Fibroblast of villous mesenchyme (primary cell): Measurements from ENCODE around the gene ST6GALNAC2. TPM values are rescaled to one million over a fixed set of nuclear protein-coding genes. Genes with fewer than 3 reads are reported as not detected.

ENCODE experiments used
- DNase-seq: peaks from one replicate; pipeline ENCODE4 v3.0.0-alpha.2; 2010; ENCODE audit warnings: low read depth
- H3K4me3 ChIP-seq: 2 replicates; pipeline ENCODE4 v1.5.1; 2011; ENCODE audit warnings: low read depth, mild to moderate bottlenecking, low read length
- total RNA-seq: library from RNA; depleted of rRNA; stranded (reverse); fragments of >200 nt; gene quantifications from 2 replicates; pipeline ENCODE4 v1.2.3, GENCODE V29; 2012
- TF ChIP-seq, protein P1 (sequence below): IDR thresholded peaks from 2 replicates; pipeline ENCODE4 v1.5.1; 2012; ENCODE audit warnings: low read depth, mild to moderate bottlenecking, low read length; ENCODE audit not compliant: insufficient read depth

Gene ST6GALNAC2
- total RNA-seq, 1 donor = 0.86 TPM

DNA sequence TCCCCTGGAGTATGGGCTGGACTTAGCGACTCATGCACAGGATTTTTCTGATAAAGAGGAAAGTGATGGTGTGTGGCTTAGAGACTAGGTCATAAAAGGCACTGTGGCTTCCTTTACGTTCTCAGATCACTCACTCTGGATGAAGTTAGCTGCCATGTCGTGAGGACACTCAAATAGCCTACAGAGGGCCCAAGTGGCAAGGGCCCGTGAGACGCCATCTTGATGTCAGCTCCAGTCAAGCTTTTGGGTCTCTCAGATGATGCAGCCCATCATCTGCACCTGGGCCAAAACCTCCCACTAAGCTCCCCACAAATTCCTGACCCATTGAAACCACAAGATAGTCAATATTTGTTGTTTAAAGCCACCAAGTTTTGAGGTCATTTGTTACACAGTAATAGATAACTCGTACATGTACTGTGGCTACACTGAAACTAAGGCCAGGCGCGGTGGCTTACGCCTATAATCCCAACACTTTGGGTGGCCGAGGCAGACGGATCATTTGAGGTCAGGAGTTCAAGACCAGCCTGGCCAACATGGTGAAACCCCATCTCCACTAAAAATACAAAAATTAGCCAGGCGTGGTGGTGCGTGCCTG lies 14.7 kb downstream of the ST6GALNAC2 start:
- TF ChIP-seq, protein P1, sequence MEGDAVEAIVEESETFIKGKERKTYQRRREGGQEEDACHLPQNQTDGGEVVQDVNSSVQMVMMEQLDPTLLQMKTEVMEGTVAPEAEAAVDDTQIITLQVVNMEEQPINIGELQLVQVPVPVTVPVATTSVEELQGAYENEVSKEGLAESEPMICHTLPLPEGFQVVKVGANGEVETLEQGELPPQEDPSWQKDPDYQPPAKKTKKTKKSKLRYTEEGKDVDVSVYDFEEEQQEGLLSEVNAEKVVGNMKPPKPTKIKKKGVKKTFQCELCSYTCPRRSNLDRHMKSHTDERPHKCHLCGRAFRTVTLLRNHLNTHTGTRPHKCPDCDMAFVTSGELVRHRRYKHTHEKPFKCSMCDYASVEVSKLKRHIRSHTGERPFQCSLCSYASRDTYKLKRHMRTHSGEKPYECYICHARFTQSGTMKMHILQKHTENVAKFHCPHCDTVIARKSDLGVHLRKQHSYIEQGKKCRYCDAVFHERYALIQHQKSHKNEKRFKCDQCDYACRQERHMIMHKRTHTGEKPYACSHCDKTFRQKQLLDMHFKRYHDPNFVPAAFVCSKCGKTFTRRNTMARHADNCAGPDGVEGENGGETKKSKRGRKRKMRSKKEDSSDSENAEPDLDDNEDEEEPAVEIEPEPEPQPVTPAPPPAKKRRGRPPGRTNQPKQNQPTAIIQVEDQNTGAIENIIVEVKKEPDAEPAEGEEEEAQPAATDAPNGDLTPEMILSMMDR = no peak

DNA sequence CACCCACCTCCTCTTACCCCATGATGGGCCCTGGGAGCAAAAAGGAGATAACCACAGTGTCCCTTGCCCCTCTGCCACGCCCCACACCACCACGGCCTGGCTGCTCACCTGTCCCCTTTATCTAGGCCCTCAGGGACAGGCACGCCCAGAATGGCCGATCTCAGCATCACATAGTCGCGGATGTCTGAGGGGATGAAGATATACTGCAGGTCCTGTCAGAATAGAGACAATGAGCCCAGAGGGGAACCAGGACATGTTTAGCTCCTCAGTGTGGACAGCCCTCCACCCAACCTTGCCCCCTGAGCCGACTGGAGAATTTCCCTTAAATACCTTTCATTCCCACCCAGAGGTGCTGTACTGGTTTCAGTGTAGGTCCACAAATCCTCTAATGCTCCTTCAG lies 15.2 kb downstream of the ST6GALNAC2 start:
- TF ChIP-seq, protein P1 = no peak
- DNase-seq = no peak
- H3K4me3 ChIP-seq = no peak overlapping the region

More for the DNA sequence above, 14.7 kb downstream of the ST6GALNAC2 start:
- no peak for DNase-seq
- no peak overlapping the region for H3K4me3 ChIP-seq

DNA sequence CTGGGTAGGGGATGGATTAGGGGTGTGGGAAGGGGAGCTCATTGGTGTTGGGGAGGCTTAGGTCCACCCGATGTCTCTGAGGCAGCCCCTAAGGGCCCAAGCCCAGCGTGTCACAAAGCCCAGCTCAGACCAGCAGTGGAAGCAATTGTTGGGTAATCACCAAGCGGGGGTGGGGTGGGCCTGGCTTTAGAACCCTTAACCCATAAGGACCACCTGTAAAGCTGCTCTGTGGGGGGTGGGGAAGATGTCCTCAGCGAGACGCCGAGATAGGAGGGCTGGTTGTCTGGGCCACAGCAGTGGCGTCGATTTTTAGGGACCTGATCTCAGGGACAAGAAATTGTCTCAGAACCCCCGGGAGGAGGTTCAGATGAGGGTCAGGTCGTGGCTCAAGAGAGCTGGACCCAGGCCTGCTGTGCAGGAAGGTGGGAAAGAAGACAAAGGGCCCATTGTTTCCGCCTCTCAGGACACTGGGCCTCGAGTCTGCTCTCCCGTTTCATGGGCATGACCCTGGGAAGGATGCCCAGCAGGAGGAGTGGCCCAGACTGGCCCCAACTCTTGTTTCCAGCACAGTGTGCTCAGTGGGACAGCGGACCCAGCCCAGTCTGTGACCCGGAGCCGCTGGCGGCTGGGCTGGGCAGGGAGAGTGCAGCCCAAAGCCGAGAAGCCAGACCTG lies 15.9 kb downstream of the ST6GALNAC2 start:
- TF ChIP-seq, protein P1 = no peak
- H3K4me3 ChIP-seq = no peak overlapping the region
- DNase-seq = no peak

DNA sequence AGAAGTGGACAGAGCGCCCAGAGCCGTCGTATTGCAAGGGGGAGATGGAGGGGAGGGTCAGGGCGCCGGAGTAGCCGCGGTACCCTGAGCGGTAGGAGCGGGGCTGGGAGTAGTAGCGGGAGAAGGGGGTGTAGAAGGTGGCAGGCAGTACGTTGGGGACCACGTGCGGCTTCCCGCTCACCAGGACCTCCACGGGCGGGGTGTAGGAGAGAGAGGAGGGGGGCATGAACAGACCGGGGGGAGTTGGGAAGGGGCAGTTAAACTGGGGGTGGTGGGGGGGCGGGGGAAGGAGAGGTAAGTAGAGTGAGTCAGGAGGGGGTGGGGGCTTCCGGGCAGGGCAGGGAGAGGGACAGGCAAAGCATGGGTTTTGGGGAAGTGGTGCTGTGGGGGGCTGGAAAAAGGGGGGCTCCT lies 16.8 kb downstream of the ST6GALNAC2 start:
- TF ChIP-seq, protein P1 = no peak
- no peak for DNase-seq
- no peak overlapping the region for H3K4me3 ChIP-seq

DNA sequence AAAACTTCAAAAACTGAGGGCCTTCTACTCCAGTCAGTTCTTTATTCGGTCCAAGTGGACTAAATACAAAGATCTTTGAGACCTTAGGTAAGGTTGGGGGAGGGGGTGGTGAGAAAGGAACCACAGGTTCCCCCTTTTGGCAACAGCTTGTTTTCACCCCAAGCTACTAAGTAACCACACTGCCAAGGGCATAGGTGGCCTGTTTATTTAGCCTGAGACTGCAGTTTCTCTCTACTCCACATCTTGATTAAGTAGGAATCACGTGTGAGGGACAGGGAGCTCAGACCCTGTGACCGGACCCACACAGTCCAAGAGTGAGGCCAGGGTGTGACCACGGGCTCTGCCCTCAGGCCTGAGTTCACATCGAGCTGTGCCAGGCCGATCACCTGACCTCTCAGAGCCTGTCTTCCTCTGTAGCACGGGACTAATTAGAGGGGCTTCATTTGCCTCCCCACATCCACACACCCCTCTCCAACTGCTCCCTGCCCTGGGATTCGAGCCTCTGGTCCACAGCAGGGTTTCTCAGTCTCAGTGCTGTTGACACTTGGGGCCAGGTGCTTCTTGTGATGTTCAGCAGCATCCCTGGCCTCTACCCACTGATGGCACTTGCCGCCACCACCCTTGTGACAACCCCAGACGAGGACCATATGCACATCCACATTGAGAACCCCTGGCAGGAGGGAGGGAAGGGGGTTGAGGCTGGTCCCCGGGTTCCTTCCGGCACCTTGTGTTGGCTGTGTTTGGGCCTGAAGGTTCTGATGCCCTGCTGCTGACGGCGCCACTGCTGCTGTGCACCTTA lies 17.8 kb downstream of the ST6GALNAC2 start:
- H3K4me3 ChIP-seq = no peak overlapping the region
- no peak for DNase-seq
- TF ChIP-seq, protein P1 = no peak

DNA sequence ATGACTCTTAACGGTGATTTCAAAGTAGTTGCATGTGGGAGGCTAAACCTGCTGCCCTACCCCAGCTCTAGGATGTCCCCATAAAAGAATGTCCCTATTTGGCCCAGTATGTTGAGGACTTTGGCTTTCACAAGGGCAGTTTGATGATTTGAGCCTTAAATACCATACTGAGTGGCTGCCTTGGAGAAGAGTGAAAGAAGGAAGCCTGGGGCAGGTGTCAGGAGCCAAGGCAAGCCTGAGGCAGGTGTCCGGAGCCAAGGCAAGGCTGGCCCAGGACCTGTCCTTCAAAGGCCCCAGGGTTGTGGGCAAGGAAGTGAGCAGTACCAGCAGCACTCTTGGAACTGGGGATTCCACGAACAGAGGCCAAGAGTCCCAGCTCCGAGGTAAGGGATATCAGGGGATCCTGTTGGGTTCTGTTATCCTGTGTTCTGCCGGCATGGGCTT lies 18.6 kb downstream of the ST6GALNAC2 start:
- no peak for DNase-seq
- TF ChIP-seq, protein P1 = no peak
- H3K4me3 ChIP-seq = no peak overlapping the region
